K562 (cell line): ENCODE results near the gene ABCF2. TPM values are rescaled to one million over a fixed set of nuclear protein-coding genes. Genes with fewer than 3 reads are reported as not detected.
A peak's percentile ranks its signal among the peaks of the same experiment; 100 is the strongest.

Source experiments
- BACH1 ChIP-seq: fragments of 200-800 bp; sonication (Bioruptor generic); IDR thresholded peaks from 2 replicates; pipeline ENCODE4 v1.6.1; 2016; ENCODE audit warnings: missing genetic modification characterization, missing compliant biosample characterization
- GABPB2 ChIP-seq: fragments of 250-450 bp; sonication (Bioruptor Pico); conservative IDR thresholded peaks from 2 replicates; pipeline ENCODE4 v1.5.1; 2021; ENCODE audit warnings: mild to moderate bottlenecking
- KAT8 ChIP-seq: fragments of 450-650 bp; IDR thresholded peaks from 2 replicates; pipeline ENCODE4 v1.6.1; 2016; ENCODE audit warnings: low read depth, mild to moderate bottlenecking
- MBD2 ChIP-seq: sonication (generic); IDR thresholded peaks from 2 replicates; pipeline ENCODE4 v1.6.1; 2016; ENCODE audit warnings: low read depth, borderline replicate concordance
- MTA3 ChIP-seq: fragments of 450-650 bp; formaldehyde crosslinking; IDR thresholded peaks from 2 replicates; pipeline ENCODE4 v1.6.1; 2017; ENCODE audit warnings: mild to moderate bottlenecking, borderline replicate concordance
- NFIX ChIP-seq: fragments of 250-450 bp; sonication (Bioruptor Pico); IDR thresholded peaks from 2 replicates; pipeline ENCODE4 v1.4.0; 2020; ENCODE audit warnings: low read depth, mild to moderate bottlenecking, moderate library complexity
- PHB ChIP-seq: fragments of 250-450 bp; sonication (Bioruptor Pico); IDR thresholded peaks from 2 replicates; pipeline ENCODE4 v1.5.0; 2021
- POLR2G ChIP-seq: fragments of 200-400 bp; formaldehyde crosslinking; IDR thresholded peaks from 2 replicates; pipeline ENCODE4 v1.6.1; 2017; ENCODE audit warnings: low read depth, mild to moderate bottlenecking, antibody characterized with exemption, low read length, moderate library complexity
- TBP ChIP-seq: optimal IDR thresholded peaks from 2 replicates; pipeline ENCODE3; 2011; ENCODE audit warnings: low read depth, low read length, improper control_type of control experiment
- XRCC4 ChIP-seq: IDR thresholded peaks from one replicate; pipeline ENCODE4 v1.6.1; 2011; ENCODE audit not compliant: insufficient read depth, insufficient read length; ENCODE audit errors: extremely low read depth
- ZNF311 ChIP-seq: fragments of 250-450 bp; sonication (Bioruptor Pico); IDR thresholded peaks from 2 replicates; pipeline ENCODE4 v1.4.0; 2020; ENCODE audit warnings: mild to moderate bottlenecking, moderate library complexity
- polyA plus RNA-seq, 8 experiments: library from polyadenylated mRNA; depleted of rRNA in 4 of 8; stranded (reverse) in 5 of 8; unstranded in 3 of 8; fragments of >200 nt; fragmentation: Nextera tagmentation in 2 of 8; fragmentation: Illumina TruSeq in 1 of 8; extraction: Ambion mirVana in 2 of 8; extraction: Trizol in 1 of 8; gene quantifications; 2 replicates each; pipeline versions ENCODE4 v1.2.1 to v1.2.3, GENCODE V29; 2011 to 2014; ENCODE audit warnings: inconsistent platforms in 1 of 8, missing spikeins in 1 of 8
- total RNA-seq, 7 experiments: library from RNA; depleted of rRNA in 6 of 7; stranded (reverse); fragments of >200 nt in 6 of 7; fragmentation: Illumina TruSeq in 2 of 7; extraction: Trizol in 2 of 7; gene quantifications; 2 replicates each; pipeline versions ENCODE4 v1.2.1 to v1.2.3, GENCODE V29; 2011 to 2021; ENCODE audit warnings: low replicate concordance in 1 of 7
- TF ChIP-seq, protein P1 (sequence below): fragments of 450-650 bp; IDR thresholded peaks from 2 replicates; pipeline ENCODE4 v1.6.1; 2016; ENCODE audit warnings: mild to moderate bottlenecking, moderate library complexity
- TF ChIP-seq, protein P2 (sequence below), 3 experiments: fragments of 200-800 bp in 1 of 3; sonication (Bioruptor generic) in 1 of 3; sonication (generic) in 1 of 3; formaldehyde crosslinking in 1 of 3; IDR thresholded peaks; 2 replicates each; pipeline versions ENCODE4 v1.6.1 to v1.8.0; 2016 to 2022; ENCODE audit warnings: mild to moderate bottlenecking in 2 of 3, missing compliant biosample characterization in 2 of 3, missing genetic modification characterization in 2 of 3, missing genetic modification reagents in 1 of 3
- TF ChIP-seq, protein P3 (sequence below), 2 experiments: fragments of 450-650 bp in 1 of 2; sonication (generic) in 1 of 2; formaldehyde crosslinking; conservative IDR thresholded peaks; 2 replicates each; pipeline versions ENCODE4 v1.4.0 to v1.8.1; 2020 to 2022; ENCODE audit warnings: mild to moderate bottlenecking in 1 of 2, missing genetic modification reagents in 1 of 2

ABCF2 gene
- total and polyA plus RNA-seq, 9 of the 15 experiments (the other 6 are each of a cell fraction or from before 2014, with no cell fraction given), result 62.1 to 224 (median 113) TPM

DNA sequence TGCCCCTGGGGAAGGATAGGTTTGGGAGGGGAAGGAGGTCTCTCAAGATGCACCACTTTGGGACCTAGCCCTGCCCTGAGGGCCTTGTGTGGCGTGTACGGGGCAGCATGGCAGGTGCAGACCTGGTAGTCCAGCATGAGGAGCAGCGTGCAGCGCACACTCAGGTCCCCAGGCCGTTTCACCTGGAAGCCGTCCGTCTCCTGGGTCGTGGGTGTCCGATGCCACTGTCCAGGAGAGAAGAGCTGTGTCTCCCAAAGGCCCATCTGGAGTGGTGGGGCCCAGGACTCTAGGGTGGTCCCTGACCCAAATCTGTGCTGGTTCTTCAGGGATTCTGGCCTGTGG is 14.7 kb upstream of the ABCF2 start (continued):
- TF ChIP-seq, protein P1, sequence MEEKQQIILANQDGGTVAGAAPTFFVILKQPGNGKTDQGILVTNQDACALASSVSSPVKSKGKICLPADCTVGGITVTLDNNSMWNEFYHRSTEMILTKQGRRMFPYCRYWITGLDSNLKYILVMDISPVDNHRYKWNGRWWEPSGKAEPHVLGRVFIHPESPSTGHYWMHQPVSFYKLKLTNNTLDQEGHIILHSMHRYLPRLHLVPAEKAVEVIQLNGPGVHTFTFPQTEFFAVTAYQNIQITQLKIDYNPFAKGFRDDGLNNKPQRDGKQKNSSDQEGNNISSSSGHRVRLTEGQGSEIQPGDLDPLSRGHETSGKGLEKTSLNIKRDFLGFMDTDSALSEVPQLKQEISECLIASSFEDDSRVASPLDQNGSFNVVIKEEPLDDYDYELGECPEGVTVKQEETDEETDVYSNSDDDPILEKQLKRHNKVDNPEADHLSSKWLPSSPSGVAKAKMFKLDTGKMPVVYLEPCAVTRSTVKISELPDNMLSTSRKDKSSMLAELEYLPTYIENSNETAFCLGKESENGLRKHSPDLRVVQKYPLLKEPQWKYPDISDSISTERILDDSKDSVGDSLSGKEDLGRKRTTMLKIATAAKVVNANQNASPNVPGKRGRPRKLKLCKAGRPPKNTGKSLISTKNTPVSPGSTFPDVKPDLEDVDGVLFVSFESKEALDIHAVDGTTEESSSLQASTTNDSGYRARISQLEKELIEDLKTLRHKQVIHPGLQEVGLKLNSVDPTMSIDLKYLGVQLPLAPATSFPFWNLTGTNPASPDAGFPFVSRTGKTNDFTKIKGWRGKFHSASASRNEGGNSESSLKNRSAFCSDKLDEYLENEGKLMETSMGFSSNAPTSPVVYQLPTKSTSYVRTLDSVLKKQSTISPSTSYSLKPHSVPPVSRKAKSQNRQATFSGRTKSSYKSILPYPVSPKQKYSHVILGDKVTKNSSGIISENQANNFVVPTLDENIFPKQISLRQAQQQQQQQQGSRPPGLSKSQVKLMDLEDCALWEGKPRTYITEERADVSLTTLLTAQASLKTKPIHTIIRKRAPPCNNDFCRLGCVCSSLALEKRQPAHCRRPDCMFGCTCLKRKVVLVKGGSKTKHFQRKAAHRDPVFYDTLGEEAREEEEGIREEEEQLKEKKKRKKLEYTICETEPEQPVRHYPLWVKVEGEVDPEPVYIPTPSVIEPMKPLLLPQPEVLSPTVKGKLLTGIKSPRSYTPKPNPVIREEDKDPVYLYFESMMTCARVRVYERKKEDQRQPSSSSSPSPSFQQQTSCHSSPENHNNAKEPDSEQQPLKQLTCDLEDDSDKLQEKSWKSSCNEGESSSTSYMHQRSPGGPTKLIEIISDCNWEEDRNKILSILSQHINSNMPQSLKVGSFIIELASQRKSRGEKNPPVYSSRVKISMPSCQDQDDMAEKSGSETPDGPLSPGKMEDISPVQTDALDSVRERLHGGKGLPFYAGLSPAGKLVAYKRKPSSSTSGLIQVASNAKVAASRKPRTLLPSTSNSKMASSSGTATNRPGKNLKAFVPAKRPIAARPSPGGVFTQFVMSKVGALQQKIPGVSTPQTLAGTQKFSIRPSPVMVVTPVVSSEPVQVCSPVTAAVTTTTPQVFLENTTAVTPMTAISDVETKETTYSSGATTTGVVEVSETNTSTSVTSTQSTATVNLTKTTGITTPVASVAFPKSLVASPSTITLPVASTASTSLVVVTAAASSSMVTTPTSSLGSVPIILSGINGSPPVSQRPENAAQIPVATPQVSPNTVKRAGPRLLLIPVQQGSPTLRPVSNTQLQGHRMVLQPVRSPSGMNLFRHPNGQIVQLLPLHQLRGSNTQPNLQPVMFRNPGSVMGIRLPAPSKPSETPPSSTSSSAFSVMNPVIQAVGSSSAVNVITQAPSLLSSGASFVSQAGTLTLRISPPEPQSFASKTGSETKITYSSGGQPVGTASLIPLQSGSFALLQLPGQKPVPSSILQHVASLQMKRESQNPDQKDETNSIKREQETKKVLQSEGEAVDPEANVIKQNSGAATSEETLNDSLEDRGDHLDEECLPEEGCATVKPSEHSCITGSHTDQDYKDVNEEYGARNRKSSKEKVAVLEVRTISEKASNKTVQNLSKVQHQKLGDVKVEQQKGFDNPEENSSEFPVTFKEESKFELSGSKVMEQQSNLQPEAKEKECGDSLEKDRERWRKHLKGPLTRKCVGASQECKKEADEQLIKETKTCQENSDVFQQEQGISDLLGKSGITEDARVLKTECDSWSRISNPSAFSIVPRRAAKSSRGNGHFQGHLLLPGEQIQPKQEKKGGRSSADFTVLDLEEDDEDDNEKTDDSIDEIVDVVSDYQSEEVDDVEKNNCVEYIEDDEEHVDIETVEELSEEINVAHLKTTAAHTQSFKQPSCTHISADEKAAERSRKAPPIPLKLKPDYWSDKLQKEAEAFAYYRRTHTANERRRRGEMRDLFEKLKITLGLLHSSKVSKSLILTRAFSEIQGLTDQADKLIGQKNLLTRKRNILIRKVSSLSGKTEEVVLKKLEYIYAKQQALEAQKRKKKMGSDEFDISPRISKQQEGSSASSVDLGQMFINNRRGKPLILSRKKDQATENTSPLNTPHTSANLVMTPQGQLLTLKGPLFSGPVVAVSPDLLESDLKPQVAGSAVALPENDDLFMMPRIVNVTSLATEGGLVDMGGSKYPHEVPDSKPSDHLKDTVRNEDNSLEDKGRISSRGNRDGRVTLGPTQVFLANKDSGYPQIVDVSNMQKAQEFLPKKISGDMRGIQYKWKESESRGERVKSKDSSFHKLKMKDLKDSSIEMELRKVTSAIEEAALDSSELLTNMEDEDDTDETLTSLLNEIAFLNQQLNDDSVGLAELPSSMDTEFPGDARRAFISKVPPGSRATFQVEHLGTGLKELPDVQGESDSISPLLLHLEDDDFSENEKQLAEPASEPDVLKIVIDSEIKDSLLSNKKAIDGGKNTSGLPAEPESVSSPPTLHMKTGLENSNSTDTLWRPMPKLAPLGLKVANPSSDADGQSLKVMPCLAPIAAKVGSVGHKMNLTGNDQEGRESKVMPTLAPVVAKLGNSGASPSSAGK, result no peak
- TF ChIP-seq MTA3 (no peak), ZNF311 (CRISPR knock-in tag) (no peak), TBP (no peak), BACH1 (tag) (no peak), XRCC4 (no peak), NFIX (no peak), MBD2 (no peak), KAT8 (no peak), POLR2G (peak; percentile 63), GABPB2 (no peak), PHB (CRISPR knock-in tag) (no peak)
- TF ChIP-seq, protein P2, sequence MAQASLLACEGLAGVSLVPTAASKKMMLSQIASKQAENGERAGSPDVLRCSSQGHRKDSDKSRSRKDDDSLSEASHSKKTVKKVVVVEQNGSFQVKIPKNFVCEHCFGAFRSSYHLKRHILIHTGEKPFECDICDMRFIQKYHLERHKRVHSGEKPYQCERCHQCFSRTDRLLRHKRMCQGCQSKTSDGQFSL (CRISPR knock-in tag; IDR thresholded peaks at IDR 0.05), result no peak
- TF ChIP-seq, protein P2 (tag; IDR thresholded peaks at IDR 0.05), result no peak
- TF ChIP-seq, protein P3, sequence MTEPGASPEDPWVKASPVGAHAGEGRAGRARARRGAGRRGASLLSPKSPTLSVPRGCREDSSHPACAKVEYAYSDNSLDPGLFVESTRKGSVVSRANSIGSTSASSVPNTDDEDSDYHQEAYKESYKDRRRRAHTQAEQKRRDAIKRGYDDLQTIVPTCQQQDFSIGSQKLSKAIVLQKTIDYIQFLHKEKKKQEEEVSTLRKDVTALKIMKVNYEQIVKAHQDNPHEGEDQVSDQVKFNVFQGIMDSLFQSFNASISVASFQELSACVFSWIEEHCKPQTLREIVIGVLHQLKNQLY (CRISPR knock-in tag; conservative IDR thresholded peaks at IDR 0.05), result no peak
